Stimulated activated naive B cell treated with anti-CD40 and anti-IgM and Interleukin-4, amounts not matched to agents 10 μg/mL and 1 μg/mL and 100 μg/mL, for 72 hours (primary cell): ENCODE measurements around the gene CDC5L.

Source experiments
- ATAC-seq, 2 donors: fragments of 150-1000 bp; cut with Tn5 transposase; replicated peaks; 2 replicates each; pipeline ENCODE4 v1.10.0; 2021; ENCODE audit warnings: moderate library complexity in 1 of 2
- DNase-seq: peaks from one replicate; pipeline ENCODE4 v3.0.0; 2021
- H3K27ac Mint-ChIP-seq: one replicate; pipeline ENCODE4 v1.8.0; 2022; ENCODE audit warnings: mild to moderate bottlenecking, mixed read lengths
- H3K27me3 Mint-ChIP-seq, 2 donors: one replicate each; pipeline ENCODE4 v1.8.0; 2022; ENCODE audit warnings: mixed read lengths in 2 of 2
- H3K36me3 Mint-ChIP-seq, 2 donors: one replicate each; pipeline ENCODE4 v1.8.0; 2022; ENCODE audit warnings: mixed read lengths in 2 of 2, mild to moderate bottlenecking in 1 of 2
- H3K4me1 Mint-ChIP-seq, 2 donors: one replicate each; pipeline ENCODE4 v1.8.0; 2022; ENCODE audit warnings: mixed read lengths in 2 of 2, mild to moderate bottlenecking in 1 of 2
- H3K4me3 Mint-ChIP-seq, 2 donors: one replicate each; pipeline ENCODE4 v1.8.0; 2022; ENCODE audit warnings: mild to moderate bottlenecking in 2 of 2, mixed read lengths in 2 of 2, moderate library complexity in 1 of 2
- H3K9me3 Mint-ChIP-seq, 2 donors: one replicate each; pipeline ENCODE4 v1.8.0; 2022; ENCODE audit warnings: mixed read lengths in 2 of 2, mild to moderate bottlenecking in 1 of 2

Gene CDC5L

DNA sequence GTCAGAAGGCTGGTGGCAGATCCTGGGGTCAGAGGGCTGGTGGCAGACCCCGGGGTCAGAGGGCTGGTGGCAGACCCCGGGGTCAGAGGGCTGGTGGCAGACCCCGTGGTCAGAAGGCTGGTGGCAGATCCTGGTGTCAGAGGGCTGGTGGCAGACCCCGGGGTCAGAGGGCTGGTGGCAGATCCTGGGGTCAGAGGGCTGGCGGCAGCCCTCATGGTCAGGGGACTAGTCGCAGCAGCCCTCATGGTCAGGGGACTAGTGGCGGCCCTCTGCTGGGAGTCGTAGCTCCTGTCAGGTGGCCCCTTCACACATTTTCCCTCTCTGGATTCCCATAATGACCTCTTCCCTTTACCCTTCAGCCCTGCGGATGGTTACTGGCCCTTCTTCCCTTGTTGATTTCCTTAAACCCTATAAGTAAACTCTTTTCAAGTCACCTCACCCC, 86.7 kb downstream of the CDC5L start:
- Mint-ChIP-seq H3K4me3 (no peak overlapping the region), H3K4me1 (peaks cover 0 to 5% of the 10 kb centered on the region in 2 donors), H3K27me3 (peaks cover 14 to 18% of the 10 kb centered on the region in 2 donors), H3K36me3 (no peaks in the 10 kb centered on the region), H3K27ac (no peak overlapping the region), H3K9me3 (no peaks in the 10 kb centered on the region)
- no peak for ATAC-seq
- no peak for DNase-seq

DNA sequence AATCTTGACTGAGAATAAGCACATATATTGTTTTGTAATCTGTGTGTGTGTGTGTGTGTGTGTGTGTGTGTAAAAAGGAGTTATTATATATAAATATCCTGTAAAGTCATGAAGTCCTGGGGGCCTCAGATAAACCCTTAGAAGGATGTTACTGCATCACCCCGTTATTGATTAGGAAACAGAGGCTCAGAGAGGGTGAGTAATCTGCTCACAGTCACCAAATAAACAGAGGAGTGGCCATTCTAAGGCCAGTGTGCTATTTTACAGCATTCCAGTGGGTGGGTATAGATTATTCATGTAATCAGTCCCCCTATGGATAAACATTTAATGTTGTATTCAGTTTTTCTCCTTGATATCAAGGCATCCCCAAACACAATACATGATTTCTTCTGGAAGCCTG, 87.1 kb downstream of the CDC5L start:
- ATAC-seq (no peak), DNase-seq (no peak)
- Mint-ChIP-seq H3K27me3 (peaks cover 14 to 17% of the 10 kb centered on the region in 2 donors), H3K4me3 (no peak overlapping the region), H3K27ac (no peak overlapping the region), H3K36me3 (no peaks in the 10 kb centered on the region), H3K9me3 (no peaks in the 10 kb centered on the region), H3K4me1 (peaks cover 0 to 5% of the 10 kb centered on the region in 2 donors)

DNA sequence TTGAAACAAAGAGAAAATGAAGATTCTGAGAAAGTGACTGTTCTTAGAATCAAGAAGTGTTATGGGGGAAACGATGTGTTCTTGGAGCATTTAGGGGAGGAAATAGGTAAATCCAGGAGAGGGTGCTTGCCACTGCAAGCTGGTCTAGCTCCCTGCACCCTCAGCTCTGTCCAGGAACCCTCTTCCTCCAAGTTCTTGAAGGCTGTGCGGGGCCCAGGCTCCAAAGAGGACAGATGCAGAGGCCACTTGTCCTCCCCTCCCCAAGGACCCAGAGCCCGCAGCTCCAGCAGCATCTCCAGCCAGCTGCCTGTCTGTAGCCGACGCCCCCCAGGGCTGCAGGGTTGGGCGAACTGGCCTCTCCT, 87.9 kb downstream of the CDC5L start:
- Mint-ChIP-seq H3K27ac (no peak overlapping the region), H3K4me1 (peaks cover 0 to 5% of the 10 kb centered on the region in 2 donors), H3K36me3 (no peaks in the 10 kb centered on the region), H3K9me3 (no peaks in the 10 kb centered on the region), H3K27me3 (peaks cover 14 to 18% of the 10 kb centered on the region in 2 donors), H3K4me3 (no peak overlapping the region)
- ATAC-seq (peak; percentile 35 to 49), DNase-seq (no peak)

DNA sequence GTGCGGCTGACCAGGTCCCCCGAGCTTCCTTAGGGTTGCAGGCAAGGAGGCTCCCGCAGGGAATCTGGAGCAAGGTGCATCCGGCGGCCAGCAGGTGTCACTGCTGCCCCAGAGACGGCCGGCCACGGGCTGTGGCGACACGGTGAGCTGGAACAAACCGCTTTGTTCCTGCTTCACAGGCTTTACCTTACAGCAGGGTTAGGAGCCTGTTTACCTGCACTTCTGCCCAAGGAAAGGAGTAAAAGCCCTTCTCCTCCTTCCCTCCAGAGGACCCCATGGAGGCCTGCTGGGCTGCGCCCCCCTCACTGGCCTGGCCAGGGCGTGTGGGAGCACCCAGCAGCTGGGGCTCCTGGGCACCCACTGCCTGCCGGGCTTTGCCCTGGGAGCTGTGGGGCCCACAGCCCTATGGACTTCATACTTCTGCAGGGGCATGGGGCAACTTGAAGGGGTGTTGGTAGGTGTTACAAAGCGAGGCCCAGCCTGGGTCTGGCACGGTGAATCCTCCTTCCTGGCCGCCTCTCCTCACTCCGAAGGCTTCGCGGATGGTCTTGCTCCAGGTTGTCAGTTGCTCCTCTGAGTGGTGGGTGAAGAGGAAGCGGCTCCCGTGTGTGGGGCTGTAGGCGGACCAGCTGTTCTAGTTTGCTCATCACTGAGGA, 88.4 kb downstream of the CDC5L start:
- Mint-ChIP-seq H3K4me1 (peaks cover 0 to 5% of the 10 kb centered on the region in 2 donors), H3K27ac (no peak overlapping the region), H3K4me3 (no peak overlapping the region), H3K36me3 (no peaks in the 10 kb centered on the region), H3K9me3 (no peaks in the 10 kb centered on the region), H3K27me3 (peaks cover 19 to 23% of the 10 kb centered on the region in 2 donors)
- DNase-seq, result peak; percentile 47
- ATAC-seq, result peak; percentile 93 to 96

DNA sequence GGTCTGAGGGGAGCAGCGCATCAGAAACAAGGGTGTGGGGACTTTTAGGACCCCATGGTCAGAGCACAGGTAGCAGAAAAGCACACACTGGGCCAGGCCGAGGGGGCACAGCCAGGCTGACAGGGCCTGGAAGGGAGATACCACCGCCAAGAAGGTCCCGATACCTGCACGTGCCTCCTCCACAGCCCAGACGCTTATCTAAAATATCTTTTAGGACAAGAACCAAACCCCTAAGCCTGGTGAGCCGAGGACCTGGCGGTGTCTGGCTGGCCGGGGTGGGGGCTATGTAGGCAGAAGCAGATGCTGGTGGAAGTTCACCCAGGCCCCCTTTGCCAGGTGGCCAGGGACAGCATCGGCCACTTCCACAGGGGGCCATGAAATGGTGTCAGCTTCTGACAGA, 89.3 kb downstream of the CDC5L start:
- H3K4me1 Mint-ChIP-seq, result peaks cover 0 to 5% of the 10 kb centered on the region in 2 donors

DNA sequence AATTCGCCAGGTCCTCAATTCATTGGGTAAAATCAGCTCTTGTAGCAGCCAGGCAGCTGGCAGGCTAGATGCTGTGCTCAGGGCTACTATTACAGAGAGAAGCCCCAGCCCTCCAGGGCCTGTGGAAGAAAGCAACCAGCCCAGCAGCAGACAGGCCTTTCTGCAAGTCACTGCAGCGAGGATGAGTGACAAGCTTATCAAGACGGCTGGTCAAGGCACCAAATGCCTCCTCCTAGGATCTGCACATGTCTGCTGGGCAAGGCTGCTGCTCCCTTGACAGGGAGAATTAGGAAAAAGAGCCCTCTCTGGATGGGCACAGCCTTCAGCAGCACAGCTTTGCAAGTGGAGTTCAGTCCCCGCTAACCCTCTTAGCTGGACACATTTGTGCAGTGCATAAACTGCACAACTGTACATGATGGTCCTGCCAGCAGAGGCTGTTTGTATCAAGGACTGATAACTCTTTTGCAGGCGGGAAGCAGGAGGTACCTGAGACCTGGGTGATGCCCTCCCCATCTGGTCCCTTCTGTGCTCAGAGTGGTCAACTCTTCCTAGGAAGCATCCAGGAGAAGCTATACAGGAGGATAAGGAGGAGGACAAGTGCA, 89.9 kb downstream of the CDC5L start:
- H3K36me3 Mint-ChIP-seq, result no peaks in the 10 kb centered on the region

More for the DNA sequence above, 89.3 kb downstream of the CDC5L start:
- Mint-ChIP-seq H3K36me3 (no peaks in the 10 kb centered on the region), H3K4me3 (no peak overlapping the region), H3K9me3 (no peaks in the 10 kb centered on the region), H3K27ac (no peak overlapping the region), H3K27me3 (peaks cover 19 to 26% of the 10 kb centered on the region in 2 donors)
- ATAC-seq (no peak), DNase-seq (no peak)

DNA sequence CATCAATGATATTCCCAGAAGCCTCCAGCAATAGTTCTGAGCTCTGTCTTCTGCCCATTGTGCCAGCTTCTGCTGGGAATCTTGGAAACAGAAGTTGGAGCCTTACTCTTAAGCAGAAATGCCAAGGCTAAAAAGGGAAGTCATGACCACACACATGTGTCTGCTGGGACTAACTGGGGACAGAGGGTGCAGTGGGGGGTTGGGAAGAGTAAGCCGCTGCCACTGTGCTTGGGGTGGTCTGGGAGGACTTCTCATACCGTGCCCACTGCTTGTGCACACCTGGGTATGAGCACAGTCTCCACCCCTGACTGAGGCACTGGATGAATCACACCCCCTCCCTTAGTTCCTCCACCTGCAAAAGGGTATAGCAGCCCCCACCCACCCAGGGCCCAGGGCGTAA, 90.7 kb downstream of the CDC5L start:
- Mint-ChIP-seq H3K4me1 (peaks cover 0 to 5% of the 10 kb centered on the region in 2 donors), H3K36me3 (no peaks in the 10 kb centered on the region), H3K4me3 (no peak overlapping the region), H3K27me3 (peaks cover 25 to 34% of the 10 kb centered on the region in 2 donors), H3K27ac (no peak overlapping the region), H3K9me3 (no peaks in the 10 kb centered on the region)
- DNase-seq (no peak), ATAC-seq (no peak)

More for the DNA sequence above, 89.9 kb downstream of the CDC5L start:
- DNase-seq (no peak), ATAC-seq (no peak)
- Mint-ChIP-seq H3K27ac (no peak overlapping the region), H3K4me3 (no peak overlapping the region), H3K4me1 (peaks cover 0 to 5% of the 10 kb centered on the region in 2 donors), H3K9me3 (no peaks in the 10 kb centered on the region), H3K27me3 (peaks cover 25 to 32% of the 10 kb centered on the region in 2 donors)

DNA sequence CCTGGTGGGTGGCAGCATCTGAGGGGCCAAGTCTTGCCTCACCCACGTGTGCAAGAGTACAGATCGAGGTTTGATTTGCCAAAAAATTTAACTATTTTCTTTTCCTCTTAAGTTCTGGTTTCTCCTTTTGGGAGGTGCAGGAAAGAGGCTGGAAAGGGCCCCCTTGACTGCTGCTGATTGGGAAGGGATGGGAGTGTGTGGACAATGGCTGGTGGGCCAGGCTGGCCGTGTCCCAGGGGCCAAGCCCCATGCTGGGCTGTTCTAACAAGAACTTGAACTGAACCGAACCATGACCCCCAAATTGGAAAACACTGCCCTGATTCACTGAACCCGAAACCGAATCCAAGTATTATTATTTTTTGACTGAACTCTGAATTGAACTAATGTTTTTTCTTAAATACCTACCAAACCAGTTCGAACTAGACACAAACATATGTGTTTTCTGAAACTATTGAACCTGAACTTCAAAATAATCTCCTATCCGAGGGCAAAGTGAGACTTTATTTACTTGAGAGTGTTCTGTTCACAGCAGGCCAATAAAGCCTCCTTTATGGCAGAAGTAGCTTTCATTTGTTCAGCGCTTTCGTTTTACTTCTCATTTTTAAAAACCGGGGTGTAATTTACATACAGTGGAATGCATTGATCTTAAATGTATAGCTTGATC, 91.2 kb downstream of the CDC5L start:
- Mint-ChIP-seq H3K4me3 (no peak overlapping the region), H3K27ac (no peak overlapping the region), H3K9me3 (no peaks in the 10 kb centered on the region), H3K4me1 (peaks cover 0 to 5% of the 10 kb centered on the region in 2 donors), H3K36me3 (no peaks in the 10 kb centered on the region), H3K27me3 (peaks cover 25 to 32% of the 10 kb centered on the region in 2 donors)
- no peak for DNase-seq
- no peak for ATAC-seq

DNA sequence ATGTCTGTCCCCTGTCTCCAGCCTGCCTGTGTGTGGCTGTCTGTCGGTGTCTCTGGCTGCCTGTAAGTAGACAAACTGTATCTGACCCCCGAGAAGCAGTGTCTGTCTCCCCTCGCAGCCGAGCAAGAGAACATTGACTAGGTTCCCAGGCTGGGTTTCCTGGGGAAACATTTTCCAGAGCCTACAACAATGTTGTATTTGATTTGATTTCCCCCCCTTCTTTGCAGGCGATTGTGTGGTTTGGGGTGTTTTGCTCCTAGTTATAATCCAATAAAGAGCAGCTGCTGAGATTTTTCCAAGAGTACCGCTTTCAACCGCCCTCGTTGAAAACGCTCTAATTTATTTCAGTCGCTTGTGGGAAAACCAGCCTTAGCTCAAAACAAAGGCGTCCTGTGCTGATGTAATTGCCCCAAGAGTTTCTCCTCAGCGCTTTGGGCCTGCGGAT, 92.6 kb downstream of the CDC5L start:
- no peak for ATAC-seq
- Mint-ChIP-seq H3K27me3 (peaks cover 21 to 25% of the 10 kb centered on the region in 2 donors), H3K9me3 (no peaks in the 10 kb centered on the region), H3K4me1 (peaks cover 0 to 5% of the 10 kb centered on the region in 2 donors), H3K36me3 (no peaks in the 10 kb centered on the region), H3K4me3 (no peak overlapping the region), H3K27ac (no peak overlapping the region)
- no peak for DNase-seq

DNA sequence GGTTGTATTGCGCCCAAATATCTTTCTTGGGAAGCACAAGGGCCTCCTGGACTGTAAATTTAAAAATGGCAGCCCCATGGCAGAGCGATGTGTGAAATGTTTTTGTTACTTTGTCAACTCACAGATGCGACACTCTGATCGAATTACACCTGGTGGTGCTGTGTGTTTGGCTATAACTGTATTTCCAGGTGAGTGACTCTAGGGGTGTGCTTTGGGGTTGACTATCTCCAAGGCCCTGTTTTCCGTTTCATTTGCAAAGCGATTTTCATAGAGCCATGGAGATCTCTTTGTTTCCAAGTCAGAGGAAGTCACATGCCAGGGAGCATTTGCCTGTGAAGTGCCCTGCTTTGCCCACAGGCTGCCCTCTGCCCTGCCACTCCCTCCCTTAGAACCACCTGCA, 93.5 kb downstream of the CDC5L start:
- DNase-seq (no peak), ATAC-seq (no peak)
- Mint-ChIP-seq H3K4me3 (no peak overlapping the region), H3K27ac (no peak overlapping the region), H3K4me1 (no peaks in the 10 kb centered on the region), H3K27me3 (peaks cover 18 to 21% of the 10 kb centered on the region in 2 donors), H3K36me3 (no peaks in the 10 kb centered on the region), H3K9me3 (no peaks in the 10 kb centered on the region)

DNA sequence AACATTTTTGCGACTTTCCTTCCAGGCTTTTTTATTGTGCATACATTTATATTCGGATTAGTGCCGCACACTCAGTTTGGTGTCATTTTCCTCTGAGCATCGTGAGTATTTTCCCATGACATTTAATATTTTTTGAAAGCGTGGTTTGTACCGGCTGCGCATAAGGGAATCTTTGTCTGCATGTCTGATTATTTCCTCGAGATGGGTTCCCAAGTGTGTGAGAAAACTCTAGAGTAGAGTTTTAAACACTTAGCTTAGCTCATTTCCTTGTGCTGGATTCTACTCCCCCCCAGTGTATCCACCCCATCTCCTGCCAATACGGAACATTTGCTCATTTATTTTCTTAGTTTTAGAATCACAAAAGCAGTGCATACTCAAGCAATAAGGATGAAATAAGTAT, 94.3 kb downstream of the CDC5L start:
- Mint-ChIP-seq H3K4me3 (no peak overlapping the region), H3K36me3 (no peaks in the 10 kb centered on the region), H3K9me3 (no peaks in the 10 kb centered on the region), H3K4me1 (no peaks in the 10 kb centered on the region), H3K27me3 (peaks cover 14 to 21% of the 10 kb centered on the region in 2 donors), H3K27ac (no peak overlapping the region)
- DNase-seq, result no peak
- ATAC-seq, result no peak

DNA sequence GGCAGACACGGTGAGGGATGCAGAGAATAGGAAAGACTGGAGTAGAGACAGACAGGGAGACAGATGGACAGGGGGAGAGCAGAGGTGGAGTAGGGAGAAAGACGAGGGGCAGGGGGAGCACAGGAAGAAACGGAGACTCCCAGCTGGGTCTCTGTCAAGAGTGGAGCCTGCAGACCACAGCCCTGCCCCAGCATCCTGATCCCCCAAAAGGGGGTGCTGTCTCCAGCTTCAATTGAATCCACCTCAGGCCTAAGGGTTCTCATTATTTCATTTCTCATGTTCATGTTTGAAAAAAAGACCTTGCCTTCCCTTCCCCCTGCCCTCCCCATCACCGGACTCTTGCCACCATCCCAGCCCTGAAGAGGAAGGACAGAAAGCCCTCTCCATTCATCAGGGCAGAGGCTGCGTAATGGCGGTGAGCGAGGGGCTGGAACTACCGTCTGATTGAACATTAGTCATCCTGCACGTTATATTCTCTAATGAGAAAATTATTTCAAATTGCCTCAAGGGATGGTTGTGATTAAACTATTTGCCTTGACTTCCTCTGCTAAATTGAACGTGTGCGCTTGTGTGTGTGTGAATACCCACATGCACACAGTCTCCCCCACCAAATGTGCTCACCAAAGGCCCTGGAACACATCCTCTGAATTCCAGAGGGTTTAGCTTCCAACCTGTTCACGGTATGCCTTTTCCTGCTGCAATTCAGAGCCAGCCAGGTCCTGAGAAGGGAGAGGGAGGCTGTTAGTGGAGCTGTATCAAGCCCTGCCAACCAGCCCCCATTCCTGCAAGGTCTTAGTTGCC, 98.3 kb downstream of the CDC5L start:
- Mint-ChIP-seq H3K4me3 (no peak overlapping the region), H3K27me3 (peaks cover 14 to 19% of the 10 kb centered on the region in 2 donors), H3K4me1 (no peaks in the 10 kb centered on the region), H3K36me3 (no peaks in the 10 kb centered on the region), H3K9me3 (no peaks in the 10 kb centered on the region), H3K27ac (no peak overlapping the region)
- ATAC-seq (no peak), DNase-seq (no peak)

DNA sequence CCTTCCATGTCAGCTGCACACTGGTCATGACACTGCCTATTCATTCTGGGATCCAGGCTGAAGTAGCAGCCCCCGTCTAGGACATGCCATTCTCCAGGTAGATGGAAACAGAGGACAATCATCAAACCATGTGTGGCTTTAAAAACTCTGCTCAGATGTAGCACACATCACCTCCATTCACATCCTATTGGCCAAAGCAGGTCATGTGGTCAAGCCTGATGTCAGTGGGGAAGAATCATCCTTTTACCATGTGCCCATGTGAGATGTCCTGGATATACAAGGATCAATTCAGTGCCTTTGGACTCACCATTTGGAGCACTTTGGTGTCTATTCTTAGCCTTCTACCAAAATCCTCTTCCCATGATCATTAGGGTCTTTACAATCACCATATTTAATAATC, 99.5 kb downstream of the CDC5L start:
- Mint-ChIP-seq H3K27me3 (peaks cover 11 to 13% of the 10 kb centered on the region in 2 donors), H3K9me3 (no peaks in the 10 kb centered on the region), H3K4me1 (no peaks in the 10 kb centered on the region), H3K4me3 (no peak overlapping the region), H3K36me3 (no peaks in the 10 kb centered on the region), H3K27ac (no peak overlapping the region)
- DNase-seq (no peak), ATAC-seq (no peak)

DNA sequence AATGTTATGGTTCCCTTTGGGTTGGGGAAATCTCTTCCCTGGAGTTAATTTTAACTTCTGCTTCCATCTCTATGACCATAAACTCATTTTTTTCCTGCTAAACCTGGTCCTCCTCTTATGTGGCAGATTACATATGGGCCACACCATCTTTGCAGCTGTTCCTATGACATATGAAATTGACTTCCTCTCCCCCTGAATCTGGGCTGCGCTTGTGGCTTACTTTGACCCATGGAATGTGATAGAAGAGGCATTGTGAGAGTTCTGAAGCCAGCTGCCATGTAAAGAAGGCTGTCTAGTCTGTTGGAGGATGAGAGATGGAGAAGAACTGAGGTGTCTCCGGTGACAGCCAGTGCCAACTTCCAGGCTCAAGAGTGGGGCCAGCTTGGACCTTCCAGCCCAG, 100.1 kb downstream of the CDC5L start:
- H3K4me1 Mint-ChIP-seq, result no peaks in the 10 kb centered on the region
- peaks cover 7% of the 10 kb centered on the region in 2 donors for H3K27me3 Mint-ChIP-seq
- H3K4me3 Mint-ChIP-seq, result no peak overlapping the region
- ATAC-seq (no peak), DNase-seq (no peak)
- H3K27ac Mint-ChIP-seq, result no peak overlapping the region
- H3K36me3 Mint-ChIP-seq, result no peaks in the 10 kb centered on the region
- H3K9me3 Mint-ChIP-seq, result no peaks in the 10 kb centered on the region
